Neural crest cell (in vitro differentiated cells): ENCODE results near the gene CMTM2. TPM values are rescaled to one million over a fixed set of nuclear protein-coding genes. Genes with fewer than 3 reads are reported as not detected.

Experiments used
- DNase-seq: peaks from one replicate; pipeline ENCODE4 v3.0.0; 2021; ENCODE audit warnings: low read depth, mixed read lengths, low spot score
- H3K27ac Mint-ChIP-seq: one replicate; pipeline ENCODE4 v1.8.0; 2021; ENCODE audit warnings: mild to moderate bottlenecking, mixed read lengths; ENCODE audit not compliant: unreplicated experiment
- H3K27me3 Mint-ChIP-seq: 2 replicates; pipeline ENCODE4 v1.8.0; 2021; ENCODE audit warnings: low read depth, mild to moderate bottlenecking, mixed read lengths
- H3K36me3 Mint-ChIP-seq: 2 replicates; pipeline ENCODE4 v1.8.0; 2021; ENCODE audit warnings: low read depth, mild to moderate bottlenecking, mixed read lengths
- H3K4me1 Mint-ChIP-seq: 2 replicates; pipeline ENCODE4 v1.8.0; 2021; ENCODE audit warnings: mixed read lengths
- H3K4me3 Mint-ChIP-seq: one replicate; pipeline ENCODE4 v1.8.0; 2021; ENCODE audit warnings: mild to moderate bottlenecking, mixed read lengths
- H3K9me3 Mint-ChIP-seq: 2 replicates; pipeline ENCODE4 v1.8.0; 2021; ENCODE audit warnings: mixed read lengths
- CTCF ChIP-seq: fragments of 200-600 bp; sonication (generic); conservative IDR thresholded peaks from 2 replicates; pipeline ENCODE4 v1.5.0; 2021; ENCODE audit warnings: antibody characterized with exemption, mild to moderate bottlenecking
- total RNA-seq: library from RNA; stranded (reverse); gene quantifications from 2 replicates; pipeline ENCODE4 v1.2.1, GENCODE V29; 2021

The CMTM2 gene
- total RNA-seq, 1 donor from 2014 or later, result 0.54 TPM

GRCh38 chr16:66544016-66544757 is 35.1 kb upstream of the CMTM2 start:
- no peak overlapping the region for H3K4me3 Mint-ChIP-seq
- DNase-seq, result no peak
- no peaks in the 10 kb centered on the region for H3K27me3 Mint-ChIP-seq
- H3K4me1 Mint-ChIP-seq, result peaks cover 21% of the 10 kb centered on the region
- no peaks in the 10 kb centered on the region for H3K9me3 Mint-ChIP-seq
- TF ChIP-seq CTCF, result no peak
- H3K27ac Mint-ChIP-seq, result no peak overlapping the region
- no peaks in the 10 kb centered on the region for H3K36me3 Mint-ChIP-seq

- Mint-ChIP-seq H3K4me3 (peak overlapping the region; percentile 79), H3K4me1 (peaks cover 42% of the 10 kb centered on the region), H3K27ac (no peak overlapping the region), H3K9me3 (peaks cover under 1% of the 10 kb centered on the region), H3K27me3 (no peaks in the 10 kb centered on the region), H3K36me3 (peaks cover under 1% of the 10 kb centered on the region)
- no peak for DNase-seq
- TF ChIP-seq CTCF, result no peak
Observed at GRCh38 chr16:66547101-66547989, 31.9 kb upstream of the CMTM2 start.

- peaks cover 3% of the 10 kb centered on the region for H3K36me3 Mint-ChIP-seq
- H3K27ac Mint-ChIP-seq, result peak overlapping the region; percentile 47
- TF ChIP-seq CTCF, result no peak
- DNase-seq, result no peak
- peak overlapping the region; percentile 79 for H3K4me3 Mint-ChIP-seq
- H3K4me1 Mint-ChIP-seq, result peaks cover 47% of the 10 kb centered on the region
- H3K9me3 Mint-ChIP-seq, result peaks cover 3% of the 10 kb centered on the region
- no peaks in the 10 kb centered on the region for H3K27me3 Mint-ChIP-seq
Observed at GRCh38 chr16:66548068-66548467, 31.2 kb upstream of the CMTM2 start.

- peaks cover 55% of the 10 kb centered on the region for H3K4me1 Mint-ChIP-seq
- peak overlapping the region; percentile 79 for H3K4me3 Mint-ChIP-seq
- no peak for TF ChIP-seq CTCF
- H3K27ac Mint-ChIP-seq, result no peak overlapping the region
- H3K36me3 Mint-ChIP-seq, result peaks cover 8% of the 10 kb centered on the region
- H3K27me3 Mint-ChIP-seq, result no peaks in the 10 kb centered on the region
- peaks cover 3% of the 10 kb centered on the region for H3K9me3 Mint-ChIP-seq
- DNase-seq, result no peak
Observed at GRCh38 chr16:66548868-66549267, 30.4 kb upstream of the CMTM2 start.

- peak within 1 kb of the TSS; percentile 90 for H3K4me3 Mint-ChIP-seq
- no peak for TF ChIP-seq CTCF
- DNase-seq, result peak; percentile 51
- H3K36me3 Mint-ChIP-seq, result peaks cover 12% of the 10 kb centered on the region
- peak within 1 kb of the TSS; percentile 48 for H3K27ac Mint-ChIP-seq
- H3K4me1 Mint-ChIP-seq, result peaks cover 61% of the 10 kb centered on the region
- no peaks in the 10 kb centered on the region for H3K27me3 Mint-ChIP-seq
- peaks cover 3% of the 10 kb centered on the region for H3K9me3 Mint-ChIP-seq
Observed at GRCh38 chr16:66549284-66550131, 29.8 kb upstream of the CMTM2 start, which contains the start of gene TK2. Gene TK2, minus strand, starts transcription at chr16:66550122. Its CDS starts 61 bp downstream, at chr16:66550061.
